ENCODE data around the gene CCT2. TPM values are rescaled to one million over a fixed set of nuclear protein-coding genes. Genes with fewer than 3 reads are reported as not detected.

Gene CCT2
- total RNA-seq, result 100 to 1,000 TPM in 1 of 2 donors, 10 to 100 TPM in 1; 71.4 to 104 TPM

GRCh38 chr12:69585189-69586062 lies at the start of gene CCT2:
CCT2 (plus strand) TSS chr12:69585459; CDS start chr12:69585522, 63 bp downstream.
- H3K27ac ChIP-seq, result peak within 1 kb of the TSS; percentile 91 to 93
- peaks cover 37% of the 10 kb centered on the region for H3K36me3 ChIP-seq
- H3K4me1 ChIP-seq, result peaks cover 0 to 17% of the 10 kb centered on the region in 2 donors

DNA sequence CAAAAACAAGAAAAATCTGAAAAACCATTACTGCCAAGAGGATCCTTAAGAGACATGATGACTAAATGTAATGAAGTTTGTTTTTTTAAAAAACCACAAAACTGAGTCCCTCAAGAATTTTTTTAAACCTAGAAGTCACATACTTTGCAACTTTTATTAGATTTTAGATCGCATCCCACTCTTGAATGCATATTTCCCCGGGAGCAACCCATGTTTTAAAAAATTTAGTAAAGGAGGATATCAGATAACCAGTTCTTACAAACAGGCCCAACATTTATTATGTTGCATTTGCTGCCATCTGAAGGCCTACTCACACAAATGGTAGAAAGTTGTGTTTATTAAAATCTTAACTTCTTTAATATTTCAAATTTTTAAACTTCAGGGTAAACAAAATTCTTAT lies 44.3 kb upstream of the CCT2 start:
- Histone ChIP-seq H3K36me3 (no peaks in the 10 kb centered on the region), H3K9me3 (peaks cover 0 to 8% of the 10 kb centered on the region in 2 donors), H3K27me3 (no peaks in the 10 kb centered on the region), H3K4me1 (no peaks in the 10 kb centered on the region), H3K27ac (no peak overlapping the region), H3K4me3 (no peak overlapping the region)
- no peak for DNase-seq (ENCODE audit: low spot score)
- TF ChIP-seq CTCF (IDR thresholded peaks at IDR 0.05), result no peak

More at GRCh38 chr12:69585189-69586062, at the start of gene CCT2:
- DNase-seq (ENCODE audit: low spot score), result peak; percentile 97
- no peaks in the 10 kb centered on the region for H3K9me3 ChIP-seq
- peak in 1 of 2 donors; percentile 39 for TF ChIP-seq CTCF (IDR thresholded peaks at IDR 0.05)
- H3K27me3 ChIP-seq, result no peaks in the 10 kb centered on the region
- H3K4me3 ChIP-seq, result peak within 1 kb of the TSS; percentile 84 to 98

DNA sequence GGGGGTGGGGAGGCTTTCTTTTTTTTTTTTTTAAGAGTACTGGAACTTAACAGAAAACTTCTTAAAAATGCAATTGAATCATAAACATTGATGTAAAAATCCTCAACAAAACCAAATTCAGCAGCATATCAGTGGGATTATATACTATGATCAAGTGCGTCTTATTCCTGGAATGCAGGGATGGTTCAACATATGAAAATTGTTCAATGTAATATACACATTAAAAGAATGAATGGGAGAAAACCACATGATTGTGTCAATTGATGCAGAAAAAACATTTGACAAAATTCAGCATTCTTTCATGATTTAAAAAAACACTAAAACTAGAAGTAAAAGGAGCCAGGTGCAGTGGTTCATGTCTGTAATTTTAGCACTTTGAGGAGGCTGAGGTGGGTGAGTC lies 41.2 kb upstream of the CCT2 start:
- H3K27me3 ChIP-seq, result no peaks in the 10 kb centered on the region
- no peak overlapping the region for H3K4me3 ChIP-seq
- H3K4me1 ChIP-seq, result no peaks in the 10 kb centered on the region
- H3K27ac ChIP-seq, result no peak overlapping the region
- TF ChIP-seq CTCF (IDR thresholded peaks at IDR 0.05), result no peak
- no peaks in the 10 kb centered on the region for H3K36me3 ChIP-seq
- H3K9me3 ChIP-seq, result peaks cover 0 to 8% of the 10 kb centered on the region in 2 donors
- DNase-seq (ENCODE audit: low spot score), result no peak

GRCh38 chr12:69545081-69545480 lies 40.2 kb upstream of the CCT2 start:
- no peak for DNase-seq (ENCODE audit: low spot score)
- peaks cover 0 to 8% of the 10 kb centered on the region in 2 donors for H3K9me3 ChIP-seq
- H3K27me3 ChIP-seq, result no peaks in the 10 kb centered on the region
- no peak overlapping the region for H3K27ac ChIP-seq
- no peaks in the 10 kb centered on the region for H3K4me1 ChIP-seq
- TF ChIP-seq CTCF (IDR thresholded peaks at IDR 0.05), result no peak
- H3K4me3 ChIP-seq, result no peak overlapping the region
- H3K36me3 ChIP-seq, result no peaks in the 10 kb centered on the region

GRCh38 chr12:69546693-69547438 lies 38.4 kb upstream of the CCT2 start:
- peaks cover 0 to 8% of the 10 kb centered on the region in 2 donors for H3K9me3 ChIP-seq
- no peak for DNase-seq (ENCODE audit: low spot score)
- H3K27me3 ChIP-seq, result no peaks in the 10 kb centered on the region
- H3K36me3 ChIP-seq, result no peaks in the 10 kb centered on the region
- no peak overlapping the region for H3K27ac ChIP-seq
- no peak overlapping the region for H3K4me3 ChIP-seq
- no peak for TF ChIP-seq CTCF (IDR thresholded peaks at IDR 0.05)
- no peaks in the 10 kb centered on the region for H3K4me1 ChIP-seq

All from right atrium auricular region (tissue), 2 donors.